Hematopoietic multipotent progenitor cell treated with erythropoietin and hydrocortisone succinate and interleukin-3 and kit ligand, for 4 days (in vitro differentiated cells): ENCODE data around the gene ZBTB47.

Source experiments
- DNase-seq: peaks from one replicate; pipeline ENCODE4 v3.0.0-alpha.2; 2015

Gene ZBTB47

DNA sequence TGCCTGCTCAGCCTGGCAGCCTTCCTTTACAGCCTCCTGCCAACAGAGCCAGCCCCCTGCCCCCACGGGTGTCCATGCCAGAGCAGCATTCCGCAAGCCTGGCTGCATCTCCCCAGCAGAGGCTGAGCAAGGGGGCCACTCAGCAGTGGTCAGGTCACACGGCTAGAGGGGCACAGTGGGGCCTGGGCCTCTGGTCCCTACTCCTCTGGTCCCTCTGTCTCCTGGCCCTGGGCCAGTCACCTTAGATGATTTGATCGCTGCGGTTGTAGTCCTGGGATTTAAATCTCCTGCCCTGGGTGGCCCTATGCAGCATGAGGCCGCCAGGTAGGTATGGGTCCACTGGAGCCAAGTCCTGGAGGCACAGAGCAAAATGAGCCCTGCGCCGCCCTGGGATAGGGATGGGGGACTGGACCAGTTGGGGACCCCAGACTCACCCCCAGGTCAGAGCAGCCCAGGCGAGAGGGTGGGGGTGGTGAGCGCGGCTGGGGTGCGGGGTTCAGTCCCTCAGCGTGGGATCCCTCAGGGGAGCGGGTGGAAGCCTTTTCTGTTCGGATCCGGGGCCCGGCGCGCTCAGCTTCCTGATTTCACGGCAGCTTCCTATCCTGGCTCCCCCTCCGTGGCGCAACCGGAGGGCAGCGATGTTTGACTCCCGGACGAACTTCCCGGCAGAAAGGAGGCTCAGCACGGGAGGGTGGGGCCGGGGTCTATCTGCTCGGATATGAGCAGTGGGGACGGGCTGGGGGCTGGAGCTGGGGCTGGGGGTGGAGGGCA lies at the start of gene ZBTB47:
Gene ZBTB47 (plus strand): TSS at position 138 of the 771 bp plus-strand sequence. CDS start 4,659 bp downstream, outside the sequence.
- peak; percentile 46 for DNase-seq

DNA sequence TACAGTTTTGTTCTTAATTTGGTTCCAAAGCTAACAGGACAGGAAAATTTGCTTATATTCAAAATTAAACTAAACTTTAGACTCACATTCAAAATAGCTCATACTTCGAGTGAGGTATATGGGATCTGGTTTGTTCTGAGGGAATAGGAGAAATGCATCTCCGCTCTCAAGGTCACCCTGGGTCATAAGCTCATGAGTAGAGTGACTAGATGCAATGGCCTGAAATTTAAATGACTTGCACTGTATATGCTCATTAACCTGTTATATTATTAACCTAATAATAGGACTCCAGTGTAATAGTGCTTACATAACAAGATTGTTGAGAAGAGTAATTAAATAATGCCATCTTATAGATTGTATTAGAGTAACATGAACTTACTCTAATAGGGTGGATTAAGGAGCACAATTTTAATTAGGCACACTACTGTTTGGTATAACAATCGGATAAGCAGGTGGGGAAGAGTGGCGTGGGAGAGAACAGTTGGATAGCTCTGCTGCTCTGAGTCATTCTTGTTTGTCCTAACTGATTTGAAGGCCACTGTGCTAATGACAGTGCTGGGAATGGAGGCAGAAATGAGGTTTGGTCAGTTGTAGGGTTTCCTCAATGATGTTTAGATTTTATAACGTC lies 47.8 kb upstream of the ZBTB47 start:
- DNase-seq, result no peak

DNA sequence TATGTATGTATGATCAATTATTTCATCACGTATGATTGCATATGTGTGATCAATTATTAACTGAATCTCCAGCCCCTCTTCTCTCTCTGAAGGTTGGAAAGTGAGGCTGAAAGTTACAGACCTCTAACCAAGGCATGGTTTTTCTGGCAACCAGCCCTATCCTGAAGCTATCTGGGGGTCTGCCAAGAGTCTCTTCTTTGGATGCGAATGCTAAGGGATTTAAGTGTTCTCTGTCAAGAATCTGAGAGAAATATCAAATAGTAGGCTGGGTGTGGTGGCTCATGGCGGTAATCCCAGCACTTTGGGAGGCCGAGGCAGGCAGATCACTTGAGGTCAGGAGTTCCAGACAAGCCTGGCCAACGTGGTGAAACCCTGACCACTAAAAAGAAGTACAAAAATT lies 44.9 kb upstream of the ZBTB47 start:
- no peak for DNase-seq

DNA sequence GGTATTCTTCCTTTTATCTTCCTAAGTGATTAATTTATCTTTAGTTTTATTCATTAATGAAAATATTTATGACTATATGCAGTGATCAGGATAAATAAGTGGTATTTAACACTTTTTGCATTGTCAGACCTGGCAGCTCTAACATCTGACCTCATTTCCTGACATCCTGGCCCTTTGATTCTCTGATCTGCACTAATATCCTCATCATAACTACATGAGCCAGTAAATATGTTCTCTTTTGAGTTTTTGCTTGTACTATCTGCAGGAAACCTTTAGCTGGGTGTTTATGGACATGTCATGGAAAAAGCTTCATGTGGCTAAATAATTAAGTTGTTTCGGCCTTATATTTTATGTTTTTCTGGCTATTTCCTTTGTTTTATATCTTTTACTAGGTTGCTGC lies 42.5 kb upstream of the ZBTB47 start:
- DNase-seq, result no peak

DNA sequence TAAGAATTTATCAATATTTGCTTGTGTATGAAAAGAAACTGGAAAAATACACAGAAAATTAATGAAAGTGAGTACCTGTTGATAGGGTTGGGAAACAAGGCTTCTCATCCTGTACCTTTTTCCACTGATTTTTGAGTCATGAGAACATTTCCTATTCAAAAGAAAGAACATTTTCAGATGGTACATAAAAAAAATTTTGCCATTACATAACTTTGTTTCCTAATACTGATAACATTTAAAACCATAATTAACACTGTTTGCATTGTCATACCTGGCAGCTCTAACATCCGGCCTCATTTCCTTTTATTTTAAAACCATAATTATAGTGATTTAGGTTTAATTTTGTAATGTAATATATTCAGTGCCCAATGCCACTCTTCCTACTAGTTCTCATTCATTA lies 41.3 kb upstream of the ZBTB47 start:
- no peak for DNase-seq

DNA sequence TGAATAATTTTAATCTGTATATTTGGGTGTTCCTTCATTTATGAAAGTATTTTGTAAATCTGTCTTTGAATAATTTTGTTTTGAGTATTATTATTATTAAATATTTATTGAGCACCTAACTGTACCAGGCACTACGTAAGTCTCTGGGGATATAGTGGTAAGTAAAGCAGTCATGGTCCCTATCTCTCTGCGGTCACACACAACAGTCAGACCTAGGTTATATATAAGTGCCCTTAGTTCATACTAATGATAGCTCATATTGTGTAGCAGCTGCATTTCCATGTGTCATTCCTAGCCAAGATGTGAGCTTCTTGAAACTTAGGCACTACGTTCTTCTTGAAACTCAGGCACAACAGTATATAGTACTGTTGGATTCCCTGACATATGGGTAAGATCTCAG lies 40.6 kb upstream of the ZBTB47 start:
- DNase-seq, result no peak

DNA sequence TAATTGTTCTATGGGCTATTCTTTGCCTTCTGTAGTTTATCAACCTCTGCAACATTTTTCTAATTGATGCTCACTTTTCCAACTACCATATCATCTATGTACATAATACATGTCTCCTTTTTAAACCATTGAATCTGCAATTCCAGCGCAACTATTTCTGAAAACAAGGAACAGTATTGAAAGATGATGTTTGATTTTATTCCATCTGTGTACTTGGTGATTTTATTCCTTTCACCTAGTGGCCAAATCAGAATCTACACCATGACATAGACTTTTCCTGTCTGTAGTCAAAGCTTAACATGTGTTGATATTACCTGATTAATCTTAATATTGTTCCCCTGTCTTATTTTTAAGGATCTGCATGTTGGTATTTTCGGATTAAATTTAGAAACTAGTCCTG lies 40.0 kb upstream of the ZBTB47 start:
- peak; percentile 52 for DNase-seq

DNA sequence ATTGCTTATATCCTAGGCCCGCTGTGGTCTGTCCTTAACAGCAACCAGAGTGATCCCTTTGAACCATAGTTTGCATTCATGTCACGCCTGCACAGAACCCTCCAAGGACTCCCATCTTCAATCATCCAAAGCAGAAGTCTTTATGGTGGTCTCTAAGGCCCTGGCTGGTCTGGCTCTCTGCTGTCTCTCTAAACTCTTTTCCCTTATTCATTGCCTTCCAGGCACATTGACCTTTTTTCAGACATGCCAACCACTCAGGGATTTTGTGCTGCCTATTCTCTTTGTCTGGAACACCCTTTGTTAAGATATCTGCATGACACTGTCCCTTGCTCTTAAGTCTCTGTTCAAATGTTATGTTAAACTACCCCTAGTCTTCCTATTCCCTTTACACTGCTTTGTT lies 21.9 kb upstream of the ZBTB47 start:
- DNase-seq, result no peak

DNA sequence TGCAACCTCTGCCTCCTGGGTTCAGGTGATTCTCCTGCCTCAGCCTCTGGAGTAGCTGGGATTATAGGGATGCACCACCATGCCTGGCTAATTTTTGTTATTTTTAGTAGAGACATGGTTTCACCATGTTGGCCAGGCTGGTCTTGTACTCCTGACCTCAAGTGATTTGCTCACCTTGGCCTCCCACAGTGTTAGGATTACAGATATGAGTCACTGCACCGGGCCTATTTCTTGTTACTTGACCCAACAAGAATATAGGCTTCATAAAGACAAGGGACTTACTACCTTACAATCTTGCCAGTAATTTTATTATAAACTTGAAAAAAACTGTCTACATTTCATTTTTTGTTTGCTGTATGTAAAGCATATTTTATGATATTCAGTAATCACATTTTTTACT lies 21.4 kb upstream of the ZBTB47 start:
- DNase-seq, result no peak

DNA sequence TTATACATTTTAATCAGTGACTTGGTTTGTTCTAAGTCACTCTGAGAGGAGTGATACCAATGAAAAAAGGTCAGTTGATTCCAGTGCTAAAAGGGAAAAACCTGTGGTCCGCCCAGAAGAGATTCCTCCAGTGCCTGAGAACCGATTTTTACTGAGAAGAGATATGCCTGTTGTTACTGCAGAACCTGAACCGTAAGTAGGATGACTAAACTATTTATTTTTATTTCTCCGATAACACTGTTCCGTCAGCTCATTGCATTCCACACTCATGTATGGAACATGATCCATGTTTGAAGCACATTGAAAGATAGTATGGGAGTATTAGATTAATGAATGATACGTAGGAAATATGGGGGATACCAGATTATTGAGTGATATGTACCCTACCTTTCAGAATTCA lies 20.0 kb upstream of the ZBTB47 start:
- DNase-seq, result no peak

DNA sequence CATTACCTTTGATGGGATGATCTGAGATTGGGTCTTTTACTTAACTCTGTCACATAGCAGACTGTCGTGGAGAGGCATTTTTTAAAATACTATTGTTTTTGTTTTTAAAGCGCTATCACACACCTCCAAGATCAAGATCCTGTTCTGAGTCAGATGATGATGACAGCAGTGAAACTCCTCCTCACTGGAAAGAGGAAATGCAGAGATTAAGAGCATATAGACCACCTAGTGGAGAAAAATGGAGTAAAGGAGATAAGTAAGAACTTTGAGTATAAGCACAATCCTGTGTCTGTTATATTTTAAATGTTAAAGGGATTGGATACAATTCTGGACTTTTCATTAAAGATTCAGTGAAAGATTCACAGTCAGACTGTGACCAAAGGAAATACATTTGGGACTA lies 18.4 kb upstream of the ZBTB47 start:
- DNase-seq, result peak; percentile 72

DNA sequence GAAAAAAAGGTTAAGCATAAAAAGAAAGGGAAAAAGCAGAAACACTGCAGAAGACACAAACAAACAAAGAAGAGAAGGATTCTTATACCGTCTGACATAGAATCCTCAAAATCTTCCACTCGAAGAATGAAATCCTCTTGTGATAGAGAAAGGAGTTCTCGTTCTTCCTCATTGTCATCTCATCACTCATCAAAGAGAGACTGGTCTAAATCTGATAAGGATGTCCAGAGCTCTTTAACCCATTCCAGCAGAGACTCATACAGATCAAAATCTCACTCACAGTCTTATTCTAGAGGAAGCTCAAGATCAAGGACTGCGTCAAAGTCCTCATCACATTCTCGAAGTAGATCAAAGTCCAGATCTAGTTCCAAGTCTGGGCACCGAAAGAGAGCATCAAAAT lies 16.5 kb upstream of the ZBTB47 start:
- DNase-seq, result no peak

DNA sequence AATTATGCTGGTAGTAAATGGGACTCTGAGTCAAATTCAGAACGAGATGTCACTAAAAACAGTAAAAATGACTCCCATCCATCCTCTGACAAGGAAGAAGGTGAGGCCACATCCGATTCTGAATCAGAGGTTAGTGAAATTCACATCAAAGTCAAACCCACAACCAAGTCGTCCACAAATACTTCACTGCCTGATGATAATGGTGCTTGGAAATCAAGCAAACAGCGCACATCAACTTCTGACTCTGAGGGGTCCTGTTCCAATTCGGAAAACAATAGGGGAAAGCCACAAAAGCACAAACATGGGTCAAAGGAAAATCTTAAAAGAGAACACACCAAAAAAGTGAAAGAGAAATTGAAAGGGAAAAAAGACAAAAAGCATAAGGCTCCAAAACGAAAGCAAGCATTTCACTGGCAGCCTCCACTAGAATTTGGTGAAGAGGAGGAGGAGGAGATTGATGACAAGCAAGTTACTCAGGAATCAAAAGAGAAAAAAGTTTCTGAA lies 15.1 kb upstream of the ZBTB47 start:
- DNase-seq, result no peak

DNA sequence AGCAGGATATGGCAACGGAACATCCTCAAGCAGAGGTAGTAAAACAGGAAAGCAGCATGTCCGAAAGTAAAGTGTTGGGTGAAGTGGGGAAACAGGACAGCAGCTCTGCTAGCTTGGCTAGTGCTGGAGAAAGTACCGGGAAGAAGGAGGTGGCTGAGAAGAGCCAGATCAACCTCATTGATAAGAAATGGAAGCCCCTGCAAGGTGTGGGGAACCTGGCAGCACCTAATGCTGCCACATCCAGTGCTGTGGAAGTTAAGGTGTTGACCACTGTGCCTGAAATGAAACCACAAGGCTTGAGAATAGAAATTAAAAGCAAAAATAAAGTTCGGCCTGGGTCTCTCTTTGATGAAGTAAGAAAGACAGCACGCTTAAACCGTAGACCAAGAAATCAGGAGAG lies 14.3 kb upstream of the ZBTB47 start:
- no peak for DNase-seq

DNA sequence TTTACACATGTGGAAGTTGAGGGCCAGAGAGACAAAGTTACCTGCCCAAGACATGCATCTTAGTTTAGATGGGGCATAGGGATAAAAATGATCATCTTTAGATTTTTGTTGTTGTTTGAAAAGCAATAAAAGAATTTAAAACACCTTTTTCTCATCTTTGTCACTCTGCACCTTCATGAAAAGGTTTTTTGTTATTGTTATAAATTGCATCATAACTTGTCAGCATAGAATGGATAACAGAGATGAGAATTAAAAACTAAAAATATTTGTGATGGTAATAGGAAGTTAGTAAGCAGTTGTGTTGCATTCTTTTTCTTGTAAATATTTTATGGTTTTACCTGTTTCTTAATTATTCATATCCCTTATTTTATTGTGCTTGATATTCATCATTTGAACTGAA lies 13.4 kb upstream of the ZBTB47 start:
- no peak for DNase-seq

DNA sequence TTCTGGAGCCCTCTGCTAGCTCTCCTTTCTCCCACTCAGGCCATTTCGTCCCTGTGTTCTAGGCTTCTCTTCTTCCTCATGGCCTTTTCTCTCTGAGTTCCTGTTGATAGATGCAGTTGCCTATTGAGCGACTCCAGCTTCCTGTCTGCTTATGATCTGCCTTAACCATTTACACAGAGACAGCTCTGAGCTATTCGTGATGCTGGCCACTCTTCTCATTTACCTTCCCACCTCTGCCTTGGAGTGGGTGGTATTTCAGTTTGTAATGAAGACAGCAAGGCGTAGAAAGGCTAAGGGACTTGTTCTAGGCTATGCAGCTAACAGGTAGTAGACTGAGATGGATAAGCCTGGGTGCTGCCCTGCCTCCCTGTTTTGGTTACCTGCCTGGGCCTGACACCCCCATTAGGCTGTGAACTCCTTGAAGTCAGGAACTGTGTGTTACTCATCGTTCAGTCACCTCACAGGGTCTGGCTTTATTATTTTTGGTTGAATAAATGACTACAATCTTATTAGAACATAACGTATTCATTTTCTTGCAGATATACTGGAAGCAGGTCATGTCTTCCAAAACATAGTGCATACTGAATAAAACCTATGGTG lies 12.6 kb upstream of the ZBTB47 start:
- DNase-seq, result no peak

DNA sequence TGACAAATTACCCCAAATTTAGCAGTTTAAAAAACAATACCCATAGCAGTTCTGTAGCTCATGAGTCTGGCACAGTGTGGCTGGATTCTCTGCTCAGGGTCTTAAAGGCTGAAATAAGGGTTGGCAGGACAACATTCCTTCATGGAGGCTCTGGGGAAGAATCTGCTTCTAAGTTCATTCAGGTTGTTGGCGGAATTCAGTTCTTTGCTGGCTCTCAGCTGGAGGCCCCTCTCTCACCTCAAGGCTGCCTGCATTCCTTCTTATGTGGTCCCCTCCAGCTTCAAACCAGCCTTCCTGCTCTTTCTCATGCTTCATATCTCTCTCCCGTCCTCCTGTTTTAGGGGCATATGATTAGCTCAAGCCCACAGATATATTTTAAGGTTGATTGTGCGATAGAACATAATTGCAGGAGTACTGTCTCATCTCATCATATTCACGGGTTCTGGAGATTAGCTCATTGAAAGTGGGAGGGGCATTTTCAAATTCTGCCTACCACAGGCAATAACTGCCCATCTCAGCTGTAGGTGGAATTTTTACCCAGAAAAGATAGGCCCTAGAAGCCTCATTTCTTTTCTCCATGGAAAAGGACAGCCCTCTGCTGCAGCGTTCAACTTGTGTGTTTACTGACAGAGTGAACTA lies 5.6 kb upstream of the ZBTB47 start:
- DNase-seq, result no peak

DNA sequence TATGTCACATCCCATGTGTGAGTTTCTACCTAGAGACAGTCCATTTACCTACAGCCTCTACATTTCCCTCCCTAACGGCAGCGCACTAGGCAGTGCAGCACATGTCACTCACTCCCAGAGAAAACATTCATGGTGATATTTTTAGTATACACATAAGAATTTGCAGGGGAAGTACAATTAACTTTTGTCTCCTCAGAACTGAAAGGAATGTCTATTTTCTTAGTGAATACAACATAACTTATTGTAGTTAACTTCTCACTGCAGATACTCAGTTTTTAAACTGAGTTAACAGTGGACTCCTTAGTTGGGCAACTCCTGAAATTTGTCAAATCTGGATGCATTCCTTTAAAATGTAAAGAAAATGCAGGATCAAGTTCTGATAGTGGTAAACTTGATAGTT lies 4.5 kb upstream of the ZBTB47 start:
- no peak for DNase-seq

DNA sequence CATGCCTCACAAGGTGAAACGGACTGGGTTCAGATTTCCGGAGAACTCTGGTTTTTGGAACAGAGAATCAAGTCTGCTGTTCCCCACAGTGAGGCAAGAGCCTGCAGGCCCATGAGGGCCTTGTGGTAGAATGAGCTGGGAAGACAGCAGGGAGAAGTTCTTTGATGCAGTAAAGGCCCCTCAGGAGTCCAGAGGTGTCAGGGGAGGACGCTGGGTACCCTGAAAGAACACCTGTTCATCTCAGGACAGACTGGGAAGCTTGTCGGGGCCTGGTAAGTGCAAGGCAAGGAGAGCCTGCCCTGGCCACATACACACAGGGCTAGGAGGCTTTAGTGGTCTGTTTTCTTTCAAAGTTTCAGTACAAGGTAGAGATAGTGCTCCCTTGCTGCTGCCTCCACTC lies 3.7 kb upstream of the ZBTB47 start:
- DNase-seq, result no peak

DNA sequence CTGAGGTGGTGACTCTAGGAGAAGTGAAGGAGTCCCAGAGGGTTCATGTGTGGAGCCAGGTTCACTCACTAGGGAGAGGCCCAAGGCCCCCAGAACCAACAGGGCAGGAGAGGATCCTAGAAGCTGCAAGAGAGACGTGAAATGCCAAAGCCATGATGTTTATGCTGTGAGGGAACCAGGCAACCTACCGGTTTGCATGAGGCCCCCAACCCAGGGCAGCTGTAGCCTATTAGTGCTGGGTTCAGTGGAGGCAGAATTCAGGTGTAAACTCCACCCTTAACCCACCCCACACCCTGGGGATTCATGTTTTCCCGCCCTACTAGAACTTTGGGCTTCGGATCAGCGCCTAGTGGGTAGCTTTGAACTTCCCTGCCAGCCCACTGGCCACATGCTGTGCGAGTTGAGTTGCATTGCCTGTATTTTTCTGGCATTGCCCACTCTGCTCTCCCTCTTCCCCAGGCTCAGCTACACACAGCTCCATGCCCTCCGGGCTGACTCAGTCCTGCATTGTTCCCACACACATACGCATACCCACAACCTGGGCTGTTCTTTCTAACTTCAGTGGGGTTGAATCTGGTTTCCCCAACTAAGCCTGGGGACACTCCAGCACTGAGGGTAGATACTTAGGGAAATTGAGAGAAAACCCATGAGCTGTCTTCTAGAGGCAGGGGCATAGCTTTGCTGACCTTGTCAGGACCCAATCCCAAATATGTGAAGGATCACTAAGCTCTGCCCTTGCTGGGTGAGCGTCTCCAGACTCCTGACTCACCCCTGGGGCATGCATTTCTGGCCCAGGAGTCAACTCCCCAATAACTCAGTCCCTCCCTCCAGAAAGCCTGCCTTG lies 2.0 kb upstream of the ZBTB47 start:
- no peak for DNase-seq

DNA sequence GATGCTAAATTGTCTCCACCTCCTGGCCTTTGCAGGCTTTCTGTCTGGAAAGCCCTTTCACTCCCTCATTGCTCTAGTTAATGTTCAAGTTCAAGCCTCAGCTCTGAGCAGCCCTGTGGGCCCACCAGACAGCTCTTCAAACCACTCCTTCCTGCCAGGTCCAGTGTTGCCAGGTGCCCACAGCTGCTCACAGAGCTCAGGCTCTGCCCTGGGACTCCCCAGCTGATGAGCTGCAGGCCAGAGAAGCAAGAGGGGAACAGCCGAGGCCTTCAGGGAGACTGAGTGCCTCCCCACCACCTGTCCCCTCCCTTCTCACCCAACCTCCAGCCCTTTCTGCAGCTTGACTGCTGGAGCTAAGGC lies 1.3 kb upstream of the ZBTB47 start:
- DNase-seq, result no peak

DNA sequence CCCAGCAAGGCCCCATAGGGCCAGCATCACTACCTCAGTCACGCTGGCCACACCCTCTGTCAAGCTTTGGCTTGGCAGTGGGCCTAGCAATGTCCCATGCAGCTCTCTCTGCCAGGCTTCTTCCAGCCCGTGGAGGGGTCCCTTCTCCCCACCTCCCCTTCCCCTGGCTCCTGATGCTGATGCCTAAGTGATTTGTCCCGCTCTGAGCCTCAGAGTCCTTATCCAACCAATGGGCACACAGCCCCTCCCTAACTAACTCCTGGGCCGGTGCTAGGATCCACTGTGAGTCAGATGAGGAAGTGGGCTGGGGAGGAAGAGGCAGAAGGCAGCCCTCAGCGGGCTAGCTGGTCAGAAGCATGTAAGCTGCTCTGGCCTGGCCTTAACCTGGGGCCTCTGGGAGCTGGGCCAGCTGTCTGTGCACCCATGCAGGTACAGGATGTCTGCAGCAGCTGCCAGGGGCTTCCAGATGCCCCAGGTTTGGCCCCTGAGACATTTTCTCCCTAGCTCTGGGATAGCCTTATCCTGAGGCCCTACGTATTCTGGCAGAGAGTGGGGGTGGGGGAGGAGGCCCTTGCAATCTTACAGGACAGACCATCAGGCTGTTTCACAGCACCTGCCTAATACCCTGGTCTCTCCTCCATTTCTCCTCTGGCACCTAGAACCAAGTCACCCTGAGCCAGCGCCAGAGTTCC lies 740 bp upstream of the ZBTB47 start:
- DNase-seq, result peak; percentile 89

DNA sequence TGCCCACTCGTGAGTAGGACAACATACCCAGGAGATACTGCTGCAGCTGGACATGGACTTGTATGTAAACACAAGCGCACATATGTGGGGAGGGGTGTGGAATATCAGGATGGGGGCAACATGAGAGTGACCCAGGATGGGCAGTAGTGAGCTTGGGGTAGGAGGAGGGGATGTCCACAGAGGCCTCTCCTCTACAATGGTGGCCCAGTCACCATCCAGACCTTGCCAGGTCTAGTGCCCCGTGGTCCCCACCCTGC lies 266 bp upstream of the ZBTB47 start:
- no peak for DNase-seq
